Mammary epithelial cell (primary cell): ENCODE results near the gene CLCN3.

ENCODE experiments used
- CTCF ChIP-seq, 2 donors: IDR thresholded peaks in 1 of 2; conservative IDR thresholded peaks in 1 of 2; 2 replicates each; pipeline ENCODE4 v1.5.1; 2011 to 2012; ENCODE audit warnings: inconsistent platforms in 2 of 2, low read length in 2 of 2, mild to moderate bottlenecking in 2 of 2, control low read depth in 1 of 2, low read depth in 1 of 2; ENCODE audit not compliant: insufficient read depth in 1 of 2; ENCODE audit errors: extremely low read depth in 1 of 2
- EZH2 ChIP-seq: IDR thresholded peaks from 2 replicates; pipeline ENCODE4 v1.6.1; 2012; ENCODE audit warnings: low read length, inconsistent platforms, borderline replicate concordance

GRCh38 chr4:169724260-169724659 is 103.9 kb downstream of the CLCN3 start:
- TF ChIP-seq CTCF (conservative IDR thresholded peaks at IDR 0.05 in 1 of 2, IDR thresholded peaks at IDR 0.05 in 1 of 2; ENCODE audit: extremely low read depth in 1 of 2, insufficient read depth in 1 of 2, low read depth in 1 of 2, low read length in 2 of 2) (no peak), EZH2 (no peak)
